ENCODE results near the gene PHACTR1. TPM values are rescaled to one million over a fixed set of nuclear protein-coding genes. Genes with fewer than 3 reads are reported as not detected.

Gene PHACTR1
- polyA plus RNA-seq, 2 of the 4 experiments (the other 2 are of a cell fraction): not detected

DNA sequence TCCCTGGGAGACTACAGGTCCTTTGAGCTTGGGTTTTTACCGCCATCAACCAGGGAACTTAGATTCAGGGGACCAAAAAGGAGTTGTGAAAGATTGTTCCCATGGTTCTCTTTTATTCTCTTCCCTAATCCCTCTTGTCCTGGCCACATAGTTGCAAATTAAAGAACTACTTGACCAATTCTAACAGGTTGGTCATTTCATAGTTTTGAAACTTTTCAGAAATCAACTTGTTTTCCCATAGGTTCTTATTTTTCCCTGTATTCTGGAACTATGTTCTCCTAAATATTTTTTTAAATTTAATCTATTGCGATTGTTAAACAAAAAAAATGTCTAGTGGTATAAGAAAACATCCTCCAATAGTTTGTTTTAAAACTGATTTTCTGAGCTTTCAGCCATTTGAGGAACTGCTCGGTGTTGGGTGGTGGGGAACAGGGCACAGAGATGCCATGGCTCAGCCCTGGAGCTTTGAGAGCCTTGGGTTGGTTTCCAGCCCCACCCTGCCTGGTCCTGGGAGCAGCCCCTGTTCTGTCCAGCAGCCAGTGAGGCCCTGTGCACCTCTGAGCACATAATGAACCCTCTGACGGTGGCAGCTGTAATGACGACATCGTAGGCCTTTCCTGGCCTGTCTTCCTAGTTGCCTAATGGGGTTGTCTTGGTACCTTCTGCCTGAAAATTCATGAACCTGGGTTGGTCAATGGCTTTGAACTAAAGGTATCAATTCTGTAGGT is 558.3 kb downstream of the PHACTR1 start:
- Histone ChIP-seq H3K9me3 (no peaks in the 10 kb centered on the region), H3K4me3 (no peak overlapping the region), H3K4me1 (no peaks in the 10 kb centered on the region), H3K27ac (no peak overlapping the region), H3K4me2 (no peak overlapping the region)
- ATAC-seq (no peak), DNase-seq (ENCODE audit: low read depth in 1 of 2, low spot score in 1 of 2) (no peak), FAIRE-seq (no peak)
- CTCF ChIA-PET: no interaction called here
- WGBS (ENCODE audit: missing lambda C conversion rate): 64% methylated on average over 4 of the region's 6 CpGs
- POLR2A ChIA-PET: no interaction called here
- TF ChIP-seq HEYL (CRISPR knock-in tag; IDR thresholded peaks at IDR 0.05) (no peak), EHF (CRISPR knock-in tag; IDR thresholded peaks at IDR 0.05) (no peak), ZFP36 (IDR thresholded peaks at IDR 0.05; ENCODE audit: borderline replicate concordance, partially characterized antibody) (no peak), JUN (IDR thresholded peaks at IDR 0.05) (no peak), CEBPB (IDR thresholded peaks at IDR 0.05) (no peak), ZSCAN20 (CRISPR knock-in tag; IDR thresholded peaks at IDR 0.05) (no peak), ZC3H11A (IDR thresholded peaks at IDR 0.05) (no peak)
- TF ChIP-seq, protein P1, sequence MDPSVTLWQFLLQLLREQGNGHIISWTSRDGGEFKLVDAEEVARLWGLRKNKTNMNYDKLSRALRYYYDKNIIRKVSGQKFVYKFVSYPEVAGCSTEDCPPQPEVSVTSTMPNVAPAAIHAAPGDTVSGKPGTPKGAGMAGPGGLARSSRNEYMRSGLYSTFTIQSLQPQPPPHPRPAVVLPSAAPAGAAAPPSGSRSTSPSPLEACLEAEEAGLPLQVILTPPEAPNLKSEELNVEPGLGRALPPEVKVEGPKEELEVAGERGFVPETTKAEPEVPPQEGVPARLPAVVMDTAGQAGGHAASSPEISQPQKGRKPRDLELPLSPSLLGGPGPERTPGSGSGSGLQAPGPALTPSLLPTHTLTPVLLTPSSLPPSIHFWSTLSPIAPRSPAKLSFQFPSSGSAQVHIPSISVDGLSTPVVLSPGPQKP (IDR thresholded peaks at IDR 0.05; ENCODE audit: low read depth, low read length): no peak
- TF ChIP-seq, protein P2, sequence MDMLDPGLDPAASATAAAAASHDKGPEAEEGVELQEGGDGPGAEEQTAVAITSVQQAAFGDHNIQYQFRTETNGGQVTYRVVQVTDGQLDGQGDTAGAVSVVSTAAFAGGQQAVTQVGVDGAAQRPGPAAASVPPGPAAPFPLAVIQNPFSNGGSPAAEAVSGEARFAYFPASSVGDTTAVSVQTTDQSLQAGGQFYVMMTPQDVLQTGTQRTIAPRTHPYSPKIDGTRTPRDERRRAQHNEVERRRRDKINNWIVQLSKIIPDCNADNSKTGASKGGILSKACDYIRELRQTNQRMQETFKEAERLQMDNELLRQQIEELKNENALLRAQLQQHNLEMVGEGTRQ (IDR thresholded peaks at IDR 0.05): no peak
- TF ChIP-seq, protein P3, sequence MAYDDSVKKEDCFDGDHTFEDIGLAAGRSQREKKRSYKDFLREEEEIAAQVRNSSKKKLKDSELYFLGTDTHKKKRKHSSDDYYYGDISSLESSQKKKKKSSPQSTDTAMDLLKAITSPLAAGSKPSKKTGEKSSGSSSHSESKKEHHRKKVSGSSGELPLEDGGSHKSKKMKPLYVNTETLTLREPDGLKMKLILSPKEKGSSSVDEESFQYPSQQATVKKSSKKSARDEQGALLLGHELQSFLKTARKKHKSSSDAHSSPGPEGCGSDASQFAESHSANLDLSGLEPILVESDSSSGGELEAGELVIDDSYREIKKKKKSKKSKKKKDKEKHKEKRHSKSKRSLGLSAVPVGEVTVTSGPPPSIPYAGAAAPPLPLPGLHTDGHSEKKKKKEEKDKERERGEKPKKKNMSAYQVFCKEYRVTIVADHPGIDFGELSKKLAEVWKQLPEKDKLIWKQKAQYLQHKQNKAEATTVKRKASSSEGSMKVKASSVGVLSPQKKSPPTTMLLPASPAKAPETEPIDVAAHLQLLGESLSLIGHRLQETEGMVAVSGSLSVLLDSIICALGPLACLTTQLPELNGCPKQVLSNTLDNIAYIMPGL (CRISPR knock-in tag; IDR thresholded peaks at IDR 0.05; ENCODE audit: borderline replicate concordance): no peak

DNA sequence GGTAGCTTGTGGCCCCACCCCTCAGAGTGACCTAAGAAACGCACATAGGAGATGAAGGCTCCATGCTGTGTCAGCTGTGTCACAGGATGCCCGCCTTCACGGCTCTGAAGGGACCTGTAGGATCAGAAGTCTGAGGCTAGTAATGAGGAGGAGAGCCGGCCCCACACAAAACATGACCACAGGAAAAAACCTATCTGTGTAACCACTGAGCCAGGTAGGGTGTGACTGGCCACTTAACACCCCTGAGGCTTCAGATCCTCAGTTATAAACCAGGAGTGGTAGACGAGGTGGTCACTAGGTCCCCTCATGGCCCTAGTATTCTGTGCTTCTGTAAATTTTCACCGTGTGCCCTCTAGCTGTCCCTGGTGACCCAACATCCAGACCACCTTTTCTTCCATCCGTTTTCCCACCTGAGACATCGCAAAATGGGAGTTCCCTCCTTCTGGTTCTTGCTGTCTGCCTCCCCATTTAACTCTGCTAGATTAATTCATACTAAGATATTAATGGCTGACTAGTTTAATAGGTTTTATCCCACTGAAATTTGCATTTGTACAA is 558.9 kb downstream of the PHACTR1 start:
- TF ChIP-seq RNF2 (IDR thresholded peaks at IDR 0.05; ENCODE audit: borderline replicate concordance, low read depth): no peak
- no peak for TF ChIP-seq CHD4 (IDR thresholded peaks at IDR 0.05; ENCODE audit: borderline replicate concordance)
- no peak for TF ChIP-seq ESRRA (IDR thresholded peaks at IDR 0.05; ENCODE audit: borderline replicate concordance, low read length)
- no peak for TF ChIP-seq MAFK (IDR thresholded peaks at IDR 0.05; ENCODE audit: partially characterized antibody)
- TF ChIP-seq NR3C1 (IDR thresholded peaks at IDR 0.05): no peak
- no peak for TF ChIP-seq RFX5 (IDR thresholded peaks at IDR 0.05)
- TF ChIP-seq RARB (CRISPR knock-in tag; IDR thresholded peaks at IDR 0.05): no peak
- no peak for TF ChIP-seq POLR2AphosphoS2 (conservative IDR thresholded peaks at IDR 0.05; ENCODE audit: low read length)
- no peak for TF ChIP-seq SMC3 (IDR thresholded peaks at IDR 0.05)
- TF ChIP-seq MYC (IDR thresholded peaks at IDR 0.05; ENCODE audit: borderline replicate concordance, low read length): no peak
- no peak for TF ChIP-seq FOXS1 (CRISPR knock-in tag; IDR thresholded peaks at IDR 0.05)
- 79% methylated on average over 6 of the region's 8 CpGs for WGBS (ENCODE audit: missing lambda C conversion rate)
- no peak overlapping the region for H3K4me2 ChIP-seq
- H3K9me3 ChIP-seq: no peaks in the 10 kb centered on the region
- no peak overlapping the region for H3K4me3 ChIP-seq
- ChIA-PET POLR2A (no interaction called here), CTCF (no interaction called here)
- H3K4me1 ChIP-seq: no peaks in the 10 kb centered on the region
- no peak for ATAC-seq
- no peak for DNase-seq (ENCODE audit: low read depth in 1 of 2, low spot score in 1 of 2)
- no peak for FAIRE-seq
- no peak overlapping the region for H3K27ac ChIP-seq

Measured in A549 (cell line).